Vagina (tissue), 2 donors: ENCODE data around the gene PRR18. TPM values are rescaled to one million over a fixed set of nuclear protein-coding genes. Genes with fewer than 3 reads are reported as not detected.

Experiments
- DNase-seq, 2 donors: peaks; one replicate each; pipeline ENCODE4 v3.0.0-alpha.2; 2017; ENCODE audit errors: extremely low spot score in 2 of 2
- H3K27ac ChIP-seq: fragments of 200-600 bp; sonication (generic); one replicate; pipeline ENCODE4 v1.5.1; 2019
- H3K27me3 ChIP-seq: fragments of 200-600 bp; sonication (generic); one replicate; pipeline ENCODE4 v1.5.1; 2019
- H3K36me3 ChIP-seq, 2 donors: fragments of 200-600 bp; sonication (generic); one replicate each; pipeline ENCODE4 v1.5.1; 2017 to 2019
- H3K4me1 ChIP-seq: fragments of 200-600 bp; sonication (generic); one replicate; pipeline ENCODE4 v1.5.1; 2019
- H3K4me3 ChIP-seq, 2 donors: fragments of 200-600 bp; sonication (generic); 1 replicate in 1 of 2; 2 replicates in 1 of 2; pipeline ENCODE4 v1.5.1; 2016 to 2019
- H3K9me3 ChIP-seq: fragments of 200-600 bp; sonication (generic); one replicate; pipeline ENCODE4 v1.5.1; 2019
- POLR2A ChIP-seq, 2 donors: fragments of 450-650 bp; IDR thresholded peaks; one replicate each; pipeline ENCODE4 v1.6.1; 2017; ENCODE audit warnings: antibody characterized with exemption in 2 of 2, mild to moderate bottlenecking in 2 of 2, moderate library complexity in 2 of 2
- POLR2AphosphoS5 ChIP-seq, 2 donors: sonication (generic); formaldehyde crosslinking; IDR thresholded peaks; one replicate each; pipeline ENCODE4 v1.9.0; 2017; ENCODE audit warnings: antibody characterized with exemption in 2 of 2, mild to moderate bottlenecking in 2 of 2, low read depth in 1 of 2; ENCODE audit not compliant: insufficient read depth in 1 of 2
- intact Hi-C: fragments of 100-400 bp; cut with DNase I; formaldehyde crosslinking; loops from one replicate; pipeline ENCODE4 v1.15.1; 2023
- total RNA-seq: library from RNA; depleted of rRNA; stranded (reverse); fragments of >200 nt; gene quantifications from one replicate; pipeline ENCODE4 v1.2.3, GENCODE V29; 2016
- TF ChIP-seq, protein P1 (sequence below), 3 experiments: fragments of 450-650 bp in 2 of 3; fragments of 200-600 bp in 1 of 3; sonication (generic) in 1 of 3; IDR thresholded peaks; one replicate each; pipeline ENCODE4 v1.5.1; 2017 to 2019; ENCODE audit warnings: antibody characterized with exemption in 3 of 3, mild to moderate bottlenecking in 2 of 3, moderate library complexity in 2 of 3

The PRR18 gene
- total RNA-seq, 1 donor from 2014 or later, result not detected

DNA sequence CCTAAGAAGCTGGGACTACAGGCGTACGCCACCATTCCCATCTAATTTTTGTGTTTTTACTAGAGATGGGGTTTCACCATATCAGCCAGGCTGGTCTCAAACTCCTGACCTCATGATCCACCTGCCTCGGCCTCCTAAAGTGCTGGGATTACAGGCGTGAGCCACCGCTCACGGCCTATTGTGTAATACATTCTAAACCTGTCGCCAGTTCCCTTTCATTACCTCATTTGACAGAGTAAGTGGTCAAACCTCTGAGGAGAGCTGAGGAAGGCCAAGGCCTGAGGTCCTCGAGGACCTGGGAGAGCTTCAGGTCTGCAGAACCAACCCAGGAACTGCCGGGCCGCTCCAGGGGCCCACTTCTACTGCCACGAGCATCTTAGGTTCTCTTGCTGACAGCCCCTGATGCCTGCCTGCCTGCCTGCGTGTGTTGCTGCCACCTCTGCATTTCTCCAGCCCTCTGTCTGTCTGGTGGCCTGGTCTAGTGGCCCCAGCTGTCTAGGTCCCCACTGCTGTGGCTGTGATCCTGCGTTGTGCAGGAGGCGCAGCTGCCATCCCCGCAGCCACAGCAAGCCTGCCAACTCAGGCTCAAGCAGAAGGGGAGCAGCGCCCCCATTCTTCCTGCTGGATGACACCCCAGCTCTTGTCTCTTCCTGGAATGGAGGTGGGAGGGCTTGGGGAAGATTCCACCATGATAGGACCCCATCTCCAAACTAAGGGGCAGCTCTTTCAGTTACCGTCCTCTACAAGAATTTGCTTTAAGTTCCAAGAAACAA, 45.3 kb downstream of the PRR18 start:
- Histone ChIP-seq H3K27me3 (no peaks in the 10 kb centered on the region), H3K27ac (no peak overlapping the region), H3K9me3 (no peaks in the 10 kb centered on the region), H3K4me3 (no peak overlapping the region), H3K36me3 (no peaks in the 10 kb centered on the region), H3K4me1 (no peaks in the 10 kb centered on the region)
- DNase-seq, result peak in 1 of 2 donors; percentile 75
- TF ChIP-seq POLR2A (IDR thresholded peaks at IDR 0.05) (no peak), POLR2AphosphoS5 (IDR thresholded peaks at IDR 0.05; ENCODE audit: insufficient read depth in 1 of 2, low read depth in 1 of 2) (no peak)
- TF ChIP-seq, protein P1, sequence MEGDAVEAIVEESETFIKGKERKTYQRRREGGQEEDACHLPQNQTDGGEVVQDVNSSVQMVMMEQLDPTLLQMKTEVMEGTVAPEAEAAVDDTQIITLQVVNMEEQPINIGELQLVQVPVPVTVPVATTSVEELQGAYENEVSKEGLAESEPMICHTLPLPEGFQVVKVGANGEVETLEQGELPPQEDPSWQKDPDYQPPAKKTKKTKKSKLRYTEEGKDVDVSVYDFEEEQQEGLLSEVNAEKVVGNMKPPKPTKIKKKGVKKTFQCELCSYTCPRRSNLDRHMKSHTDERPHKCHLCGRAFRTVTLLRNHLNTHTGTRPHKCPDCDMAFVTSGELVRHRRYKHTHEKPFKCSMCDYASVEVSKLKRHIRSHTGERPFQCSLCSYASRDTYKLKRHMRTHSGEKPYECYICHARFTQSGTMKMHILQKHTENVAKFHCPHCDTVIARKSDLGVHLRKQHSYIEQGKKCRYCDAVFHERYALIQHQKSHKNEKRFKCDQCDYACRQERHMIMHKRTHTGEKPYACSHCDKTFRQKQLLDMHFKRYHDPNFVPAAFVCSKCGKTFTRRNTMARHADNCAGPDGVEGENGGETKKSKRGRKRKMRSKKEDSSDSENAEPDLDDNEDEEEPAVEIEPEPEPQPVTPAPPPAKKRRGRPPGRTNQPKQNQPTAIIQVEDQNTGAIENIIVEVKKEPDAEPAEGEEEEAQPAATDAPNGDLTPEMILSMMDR (IDR thresholded peaks at IDR 0.05), result no peak
- intact Hi-C loops, result no loop called here

- Histone ChIP-seq H3K27ac (no peak overlapping the region), H3K36me3 (no peaks in the 10 kb centered on the region), H3K4me3 (no peak overlapping the region), H3K4me1 (no peaks in the 10 kb centered on the region), H3K27me3 (no peaks in the 10 kb centered on the region), H3K9me3 (no peaks in the 10 kb centered on the region)
- intact Hi-C loops, result no loop called here
- peak in 1 of 2 donors; percentile 62 for DNase-seq
- TF ChIP-seq POLR2AphosphoS5 (IDR thresholded peaks at IDR 0.05; ENCODE audit: insufficient read depth in 1 of 2, low read depth in 1 of 2), result no peak
- TF ChIP-seq, protein P1 (IDR thresholded peaks at IDR 0.05), result no peak
- no peak for TF ChIP-seq POLR2A (IDR thresholded peaks at IDR 0.05)
Observed at GRCh38 chr6:166259296-166259977, 48.8 kb downstream of the PRR18 start.

DNA sequence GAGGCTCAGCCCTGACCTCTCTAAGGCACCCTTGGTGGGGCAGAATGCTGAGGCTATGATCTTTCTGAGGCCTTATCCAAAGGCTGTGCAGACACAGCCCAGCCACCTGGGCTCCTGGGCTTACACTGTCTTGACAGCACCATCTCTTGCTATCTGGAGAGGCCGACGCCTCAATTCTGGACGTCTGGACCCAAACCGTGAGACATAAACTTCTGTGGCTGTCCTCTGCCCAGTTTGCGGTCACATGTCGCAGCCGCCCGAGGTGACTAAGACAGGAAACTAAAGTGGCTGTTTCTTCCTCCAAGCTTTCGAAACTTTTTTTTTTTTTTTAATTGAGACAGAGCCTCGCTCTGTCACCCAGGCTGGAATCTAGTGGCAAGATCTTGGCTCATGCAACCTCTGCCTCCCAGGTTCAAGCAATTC, 49.3 kb downstream of the PRR18 start:
- intact Hi-C loops, result no loop called here
- DNase-seq, result no peak
- Histone ChIP-seq H3K36me3 (no peaks in the 10 kb centered on the region), H3K9me3 (no peaks in the 10 kb centered on the region), H3K27ac (no peak overlapping the region), H3K4me3 (no peak overlapping the region), H3K27me3 (no peaks in the 10 kb centered on the region), H3K4me1 (peaks cover 3% of the 10 kb centered on the region)
- no peak for TF ChIP-seq POLR2A (IDR thresholded peaks at IDR 0.05)
- TF ChIP-seq POLR2AphosphoS5 (IDR thresholded peaks at IDR 0.05; ENCODE audit: insufficient read depth in 1 of 2, low read depth in 1 of 2), result no peak
- TF ChIP-seq, protein P1 (IDR thresholded peaks at IDR 0.05), result no peak

GRCh38 chr6:166257911-166258318, 50.3 kb downstream of the PRR18 start:
- intact Hi-C loops, result no loop called here
- no peak overlapping the region for H3K27ac ChIP-seq

More at GRCh38 chr6:166257911-166258318, 50.3 kb downstream of the PRR18 start:
- DNase-seq, result no peak
- H3K27me3 ChIP-seq, result no peaks in the 10 kb centered on the region
- H3K36me3 ChIP-seq, result no peaks in the 10 kb centered on the region
- TF ChIP-seq POLR2A (IDR thresholded peaks at IDR 0.05) (no peak), POLR2AphosphoS5 (IDR thresholded peaks at IDR 0.05; ENCODE audit: insufficient read depth in 1 of 2, low read depth in 1 of 2) (no peak)
- TF ChIP-seq, protein P1 (IDR thresholded peaks at IDR 0.05), result no peak
- H3K9me3 ChIP-seq, result no peaks in the 10 kb centered on the region
- H3K4me3 ChIP-seq, result no peak overlapping the region
- peaks cover 12% of the 10 kb centered on the region for H3K4me1 ChIP-seq

Other genes starting within 250 kb of the PRR18 start
- not detected for gene TBXT, start 140.5 kb downstream of the PRR18 start, total RNA-seq
- 23.3 TPM for gene SFT2D1, start 34.2 kb upstream of the PRR18 start, total RNA-seq
- gene MPC1, start 74.5 kb upstream of the PRR18 start, total RNA-seq, result 44.0 TPM